Measurements from ENCODE around the gene CCDC9. TPM values are rescaled to one million over a fixed set of nuclear protein-coding genes. Genes with fewer than 3 reads are reported as not detected.

CCDC9 gene
- total RNA-seq, 4 donors from 2014 or later = 20.9 to 27.5 (median 22.4) TPM

GRCh38 chr19:47272448-47273312 is 16.4 kb downstream of the CCDC9 start:
- Histone ChIP-seq H3K9me3 (no peaks in the 10 kb centered on the region), H3K27me3 (no peaks in the 10 kb centered on the region), H3K4me3 (peak overlapping the region; percentile 70 to 93 (median 76)), H3K27ac (peak overlapping the region; percentile 96 to 100 (median 99)), H3K36me3 (peaks cover 0 to 18% (median 6%) of the 10 kb centered on the region in 4 donors), H3K4me1 (peaks cover 0 to 31% (median 26%) of the 10 kb centered on the region in 4 donors)
- DNase-seq = peak; percentile 64
- TF ChIP-seq EP300 (IDR thresholded peaks at IDR 0.05; ENCODE audit: low read depth) = no peak
- peak in 2 of 5 experiments; percentile 22 to 35 for TF ChIP-seq CTCF (IDR thresholded peaks at IDR 0.05)
- intact Hi-C loops (cut with DNase I; ENCODE audit: low total_unique reads) (no loop called here), in situ Hi-C loops (cut with MboI; ENCODE audit: low pct_ligation_motif_present in 1 of 4, low pct_unique_long_range_greater_than_20kb in 1 of 4, low sequenced_read_pairs in 3 of 4) (no loop called here)
- 40 to 92% methylated on average over 8 to 42 of the region's 42 CpGs for WGBS, 2 donors (ENCODE audit: low coverage in 1 of 2)

- peak; percentile 92 to 98 (median 97) for TF ChIP-seq POLR2AphosphoS5 (IDR thresholded peaks at IDR 0.05)
- peak; percentile 5 for TF ChIP-seq EP300 (IDR thresholded peaks at IDR 0.05; ENCODE audit: low read depth)
- TF ChIP-seq CTCF (IDR thresholded peaks at IDR 0.05) = no peak
- TF ChIP-seq POLR2A (IDR thresholded peaks at IDR 0.05) = peak; percentile 97
- WGBS, 2 donors (ENCODE audit: low coverage in 1 of 2) = 0% methylated on average over 54 of the region's 54 CpGs; no CpG with 5 or more reads in 1 of the 2 donors
- H3K4me1 ChIP-seq = peaks cover 0 to 32% (median 27%) of the 10 kb centered on the region in 4 donors
- intact Hi-C loops (cut with DNase I; ENCODE audit: low total_unique reads) = no loop called here
- H3K9me3 ChIP-seq = no peaks in the 10 kb centered on the region
- H3K4me3 ChIP-seq = peak overlapping the region; percentile 70 to 93 (median 76)
- peaks cover 0 to 18% (median 6%) of the 10 kb centered on the region in 4 donors for H3K36me3 ChIP-seq
- peak overlapping the region; percentile 96 to 100 (median 99) for H3K27ac ChIP-seq
- H3K27me3 ChIP-seq = no peaks in the 10 kb centered on the region
- in situ Hi-C loops (cut with MboI; ENCODE audit: low pct_ligation_motif_present in 1 of 4, low pct_unique_long_range_greater_than_20kb in 1 of 4, low sequenced_read_pairs in 3 of 4) = no loop called here
- peak; percentile 95 for DNase-seq
Observed at GRCh38 chr19:47273313-47274070, 17.2 kb downstream of the CCDC9 start.

GRCh38 chr19:47274071-47274890 is 18.0 kb downstream of the CCDC9 start, which contains the start of gene INAFM1:
Gene INAFM1, plus strand, starts transcription at chr19:47274885. Its CDS starts 35 bp downstream, at chr19:47274920.
- DNase-seq = peak; percentile 100
- H3K27ac ChIP-seq = peak within 1 kb of the TSS; percentile 96 to 100 (median 99)
- H3K9me3 ChIP-seq = no peaks in the 10 kb centered on the region
- in situ Hi-C loops (cut with MboI; ENCODE audit: low pct_ligation_motif_present in 1 of 4, low pct_unique_long_range_greater_than_20kb in 1 of 4, low sequenced_read_pairs in 3 of 4) (no loop called here), intact Hi-C loops (cut with DNase I; ENCODE audit: low total_unique reads) (no loop called here)
- H3K36me3 ChIP-seq = peaks cover 0 to 18% (median 6%) of the 10 kb centered on the region in 4 donors
- H3K27me3 ChIP-seq = no peaks in the 10 kb centered on the region
- TF ChIP-seq EP300 (IDR thresholded peaks at IDR 0.05; ENCODE audit: low read depth) = no peak
- TF ChIP-seq POLR2A (IDR thresholded peaks at IDR 0.05) = peak; percentile 52
- TF ChIP-seq CTCF (IDR thresholded peaks at IDR 0.05) = no peak
- TF ChIP-seq POLR2AphosphoS5 (IDR thresholded peaks at IDR 0.05) = peak; percentile 52 to 68 (median 59)
- peak within 1 kb of the TSS; percentile 70 to 93 (median 76) for H3K4me3 ChIP-seq
- H3K4me1 ChIP-seq = peaks cover 0 to 32% (median 27%) of the 10 kb centered on the region in 4 donors
- 0 to 3% methylated on average over 7 to 54 of the region's 72 CpGs for WGBS, 2 donors (ENCODE audit: low coverage in 1 of 2)

Measured in transverse colon (tissue), 4 donors.